ENCODE measurements around the gene STAB1. TPM values are rescaled to one million over a fixed set of nuclear protein-coding genes. Genes with fewer than 3 reads are reported as not detected.

The STAB1 gene
- total and polyA plus RNA-seq, 10 donors, result 287 to 1,994 (median 586) TPM

- no peak for DNase-seq
- 74 to 97% (median 94%) methylated on average over 6 of the region's 6 CpGs for WGBS, 5 donors
- H3K27ac ChIP-seq, result no peak overlapping the region
- TF ChIP-seq, protein P1, sequence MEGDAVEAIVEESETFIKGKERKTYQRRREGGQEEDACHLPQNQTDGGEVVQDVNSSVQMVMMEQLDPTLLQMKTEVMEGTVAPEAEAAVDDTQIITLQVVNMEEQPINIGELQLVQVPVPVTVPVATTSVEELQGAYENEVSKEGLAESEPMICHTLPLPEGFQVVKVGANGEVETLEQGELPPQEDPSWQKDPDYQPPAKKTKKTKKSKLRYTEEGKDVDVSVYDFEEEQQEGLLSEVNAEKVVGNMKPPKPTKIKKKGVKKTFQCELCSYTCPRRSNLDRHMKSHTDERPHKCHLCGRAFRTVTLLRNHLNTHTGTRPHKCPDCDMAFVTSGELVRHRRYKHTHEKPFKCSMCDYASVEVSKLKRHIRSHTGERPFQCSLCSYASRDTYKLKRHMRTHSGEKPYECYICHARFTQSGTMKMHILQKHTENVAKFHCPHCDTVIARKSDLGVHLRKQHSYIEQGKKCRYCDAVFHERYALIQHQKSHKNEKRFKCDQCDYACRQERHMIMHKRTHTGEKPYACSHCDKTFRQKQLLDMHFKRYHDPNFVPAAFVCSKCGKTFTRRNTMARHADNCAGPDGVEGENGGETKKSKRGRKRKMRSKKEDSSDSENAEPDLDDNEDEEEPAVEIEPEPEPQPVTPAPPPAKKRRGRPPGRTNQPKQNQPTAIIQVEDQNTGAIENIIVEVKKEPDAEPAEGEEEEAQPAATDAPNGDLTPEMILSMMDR (IDR thresholded peaks at IDR 0.05 in 8 of 11, conservative IDR thresholded peaks at IDR 0.05 in 3 of 11), result no peak
- TF ChIP-seq POLR2A (IDR thresholded peaks at IDR 0.05) (no peak), POLR2AphosphoS5 (IDR thresholded peaks at IDR 0.05) (no peak)
- H3K27me3 ChIP-seq (replicated peaks in 1 of 7), result no peaks in the 10 kb centered on the region
- peaks cover 0 to 12% (median 0%) of the 10 kb centered on the region in 8 donors for H3K9me3 ChIP-seq
- H3K36me3 ChIP-seq, result peaks cover 4 to 98% (median 46%) of the 10 kb centered on the region in 6 donors
- no peaks in the 10 kb centered on the region for H3K4me1 ChIP-seq
- no peak overlapping the region for H3K4me3 ChIP-seq
- intact Hi-C loops (cut with DNase I; ENCODE audit: low total_unique reads), result no loop called here
Measured at GRCh38 chr3:52572221-52572620, 77.1 kb downstream of the STAB1 start.

Small RNA genes within 50 kb of the gene (small RNA-seq; reads per million reads assigned to genes)
- 0 reads per million in 4 donors for gene RNU6-856P
- gene RNU6ATAC16P, result 0 reads per million in 4 donors

Other genes with a start within 250 kb of the STAB1 start
- 10 to 100 TPM; 26.3 to 77.8 (median 55.8) TPM for gene PPM1M, start 249.6 kb upstream of the STAB1 start, total RNA-seq
- gene PPM1M, start 249.6 kb upstream of the STAB1 start, polyA plus RNA-seq, result 10 to 100 TPM; 29.2 to 37.2 (median 33.6) TPM
- gene WDR82, start 216.7 kb upstream of the STAB1 start, total RNA-seq, result 10 to 100 TPM; 60.5 to 80.6 (median 72.0) TPM
- gene WDR82, start 216.7 kb upstream of the STAB1 start, polyA plus RNA-seq, result 10 to 100 TPM; 20.9 to 35.8 (median 23.6) TPM
- 10 to 100 TPM; 13.4 to 31.9 (median 26.8) TPM for gene GLYCTK, start 207.5 kb upstream of the STAB1 start, total RNA-seq
- gene GLYCTK, start 207.5 kb upstream of the STAB1 start, polyA plus RNA-seq, result 10 to 100 TPM; 14.9 to 22.5 (median 22.2) TPM
- 10 to 100 TPM; 21.0 to 35.8 (median 27.1) TPM for gene DNAH1, start 179.0 kb upstream of the STAB1 start, total RNA-seq
- 10 to 100 TPM in 1 of 3 donors, 1 to 10 TPM in 2; 4.9 to 10.1 (median 9.7) TPM for gene DNAH1, start 179.0 kb upstream of the STAB1 start, polyA plus RNA-seq
- gene BAP1, start 85.3 kb upstream of the STAB1 start, total RNA-seq, result 10 to 100 TPM; 68.1 to 82.8 (median 72.8) TPM
- 10 to 100 TPM; 44.4 to 73.7 (median 72.8) TPM for gene BAP1, start 85.3 kb upstream of the STAB1 start, polyA plus RNA-seq
- 10 to 100 TPM in 1 of 7 donors, 1 to 10 TPM in 6; 4.4 to 14.2 (median 8.6) TPM for gene PHF7, start 84.7 kb upstream of the STAB1 start, total RNA-seq
- 1 to 10 TPM; 4.6 to 7.3 (median 4.8) TPM for gene PHF7, start 84.7 kb upstream of the STAB1 start, polyA plus RNA-seq
- 10 to 100 TPM in 5 of 7 donors, 1 to 10 TPM in 2; 7.9 to 20.2 (median 10.8) TPM for gene SEMA3G, start 50.2 kb upstream of the STAB1 start, total RNA-seq
- 1 to 10 TPM; 1.0 to 7.8 (median 3.5) TPM for gene SEMA3G, start 50.2 kb upstream of the STAB1 start, polyA plus RNA-seq
- 1 to 10 TPM in 6 of 7 donors, under 1 TPM in 1; 0.74 to 2.2 (median 1.6) TPM for gene TNNC1, start 41.3 kb upstream of the STAB1 start, total RNA-seq
- gene TNNC1, start 41.3 kb upstream of the STAB1 start, polyA plus RNA-seq, result 1 to 10 TPM; 2.2 to 5.8 (median 4.4) TPM
- gene NISCH, start 39.7 kb upstream of the STAB1 start, total RNA-seq, result 10 to 100 TPM; 72.5 to 92.7 (median 86.2) TPM
- 10 to 100 TPM; 18.9 to 45.1 (median 41.7) TPM for gene NISCH, start 39.7 kb upstream of the STAB1 start, polyA plus RNA-seq
- 10 to 100 TPM in 6 of 7 donors, 1 to 10 TPM in 1; 9.3 to 26.0 (median 12.0) TPM for gene NT5DC2, start 38.5 kb downstream of the STAB1 start, total RNA-seq
- 10 to 100 TPM in 1 of 3 donors, 1 to 10 TPM in 2; 7.8 to 11.8 (median 7.9) TPM for gene NT5DC2, start 38.5 kb downstream of the STAB1 start, polyA plus RNA-seq
- 10 to 100 TPM in 3 of 7 donors, 1 to 10 TPM in 4; 2.7 to 12.8 (median 7.6) TPM for gene UQCC5, start 41.3 kb downstream of the STAB1 start, total RNA-seq
- gene UQCC5, start 41.3 kb downstream of the STAB1 start, polyA plus RNA-seq, result 10 to 100 TPM; 24.8 to 41.5 (median 26.1) TPM
- 100 to 1,000 TPM in 3 of 7 donors, 10 to 100 TPM in 4; 60.0 to 125 (median 82.8) TPM for gene PBRM1, start 190.6 kb downstream of the STAB1 start, total RNA-seq
- 10 to 100 TPM in 1 of 3 donors, 1 to 10 TPM in 2; 5.7 to 10.6 (median 6.2) TPM for gene PBRM1, start 190.6 kb downstream of the STAB1 start, polyA plus RNA-seq
- gene GNL3, start 190.7 kb downstream of the STAB1 start, total RNA-seq, result 10 to 100 TPM; 49.8 to 87.8 (median 67.3) TPM
- gene GNL3, start 190.7 kb downstream of the STAB1 start, polyA plus RNA-seq, result 10 to 100 TPM; 61.8 to 70.4 (median 68.0) TPM
- gene GLT8D1, start 210.5 kb downstream of the STAB1 start, total RNA-seq, result 10 to 100 TPM; 23.5 to 53.9 (median 42.4) TPM
- 10 to 100 TPM; 21.8 to 26.3 (median 25.1) TPM for gene GLT8D1, start 210.5 kb downstream of the STAB1 start, polyA plus RNA-seq
- 100 to 1,000 TPM in 3 of 7 donors, 10 to 100 TPM in 4; 56.5 to 154 (median 80.3) TPM for gene SPCS1, start 210.8 kb downstream of the STAB1 start, total RNA-seq
- 100 to 1,000 TPM in 2 of 3 donors, 10 to 100 TPM in 1; 92.4 to 125 (median 122) TPM for gene SPCS1, start 210.8 kb downstream of the STAB1 start, polyA plus RNA-seq